Spleen (tissue), 11 donors: Measurements from ENCODE around the gene TMEM219. TPM values are rescaled to one million over a fixed set of nuclear protein-coding genes. Genes with fewer than 3 reads are reported as not detected.

Experiments used
- DNase-seq: peaks from one replicate; pipeline ENCODE4 v3.0.0-alpha.2; 2020
- H3K27ac ChIP-seq, 8 donors: fragments of 200-600 bp; sonication (generic) in 7 of 8; 1 replicate in 4 of 8; 2 replicates in 4 of 8; pipeline versions ENCODE4 v1.5.0 to v1.8.0; 2016 to 2021; ENCODE audit warnings: inconsistent platforms in 4 of 8, mild to moderate bottlenecking in 4 of 8, moderate library complexity in 1 of 8
- H3K27me3 ChIP-seq, 7 donors: fragments of 200-600 bp; sonication (generic) in 6 of 7; replicated peaks in 1 of 7; 1 replicate in 4 of 7; 2 replicates in 3 of 7; pipeline versions ENCODE4 v1.5.0 to v1.8.0; 2016 to 2021; ENCODE audit warnings: inconsistent platforms in 3 of 7, mild to moderate bottlenecking in 1 of 7
- H3K36me3 ChIP-seq, 6 donors: fragments of 200-600 bp; sonication (generic) in 5 of 6; 1 replicate in 4 of 6; 2 replicates in 2 of 6; pipeline versions ENCODE4 v1.5.0 to v1.8.0; 2016 to 2021; ENCODE audit warnings: inconsistent platforms in 2 of 6
- H3K4me1 ChIP-seq, 6 donors: fragments of 200-600 bp; sonication (generic) in 5 of 6; 1 replicate in 3 of 6; 2 replicates in 3 of 6; pipeline versions ENCODE4 v1.5.0 to v1.8.0; 2016 to 2021; ENCODE audit warnings: inconsistent platforms in 3 of 6
- H3K4me3 ChIP-seq, 8 donors: fragments of 200-600 bp; sonication (generic) in 7 of 8; 1 replicate in 4 of 8; 2 replicates in 4 of 8; pipeline versions ENCODE4 v1.5.0 to v1.8.0; 2016 to 2021; ENCODE audit warnings: inconsistent platforms in 4 of 8, mild to moderate bottlenecking in 4 of 8, moderate library complexity in 2 of 8
- H3K9me3 ChIP-seq, 8 donors: fragments of 200-600 bp; sonication (generic) in 7 of 8; 1 replicate in 4 of 8; 2 replicates in 4 of 8; pipeline versions ENCODE4 v1.5.0 to v1.8.0; 2016 to 2021; ENCODE audit warnings: inconsistent platforms in 4 of 8
- CTCF ChIP-seq, 11 experiments: fragments of 200-600 bp in 7 of 11; fragments of 450-650 bp in 4 of 11; sonication (generic) in 4 of 11; IDR thresholded peaks in 8 of 11; conservative IDR thresholded peaks in 3 of 11; 1 replicate in 7 of 11; 2 replicates in 4 of 11; pipeline versions ENCODE4 v1.4.0 to v1.8.0; 2016 to 2021; ENCODE audit warnings: antibody characterized with exemption in 11 of 11, inconsistent platforms in 4 of 11, mild to moderate bottlenecking in 1 of 11
- POLR2A ChIP-seq, 3 donors: fragments of 450-650 bp; IDR thresholded peaks; one replicate each; pipeline ENCODE4 v1.5.1; 2017; ENCODE audit warnings: antibody characterized with exemption in 3 of 3, mild to moderate bottlenecking in 1 of 3
- POLR2AphosphoS5 ChIP-seq, 3 donors: sonication (generic); formaldehyde crosslinking; IDR thresholded peaks; one replicate each; pipeline ENCODE4 v1.5.1; 2017; ENCODE audit warnings: antibody characterized with exemption in 3 of 3
- WGBS, 5 donors: extraction: QIAGEN DNeasy Blood & Tissue Kit in 3 of 5; methylation state at CpG; one replicate each; pipeline versions ENCODE4 v1.1.5 to v1.1.7; 2013 to 2018; 5-methylcytosine and 5-hydroxymethylcytosine counted together
- intact Hi-C: fragments of 100-400 bp; cut with DNase I; formaldehyde crosslinking; loops from one replicate; pipeline ENCODE4 v1.15.0; 2023; ENCODE audit warnings: low total_unique reads
- polyA plus RNA-seq, 3 donors: library from polyadenylated mRNA; stranded (reverse); fragments of 200-250 nt; gene quantifications; one replicate each; pipeline ENCODE4 v1.2.1, GENCODE V29; 2013
- total RNA-seq, 7 donors: library from RNA; depleted of rRNA in 3 of 7; stranded (reverse); fragments of >200 nt in 3 of 7; fragmentation: NEBNext Ultra II Directional in 4 of 7; extraction: Animal tissue kit (Norgen Biotek cat#: 25700) in 4 of 7; gene quantifications; one replicate each; pipeline versions ENCODE4 v1.1.0 to v1.2.1, GENCODE V29; 2016 to 2021
- donor health status: healthy with polysubstance abuse.
- donor health status: DM: no; HTN: no; CAD: no; lungs with moderate emphysema.
- donor health status: DM: no; HTN: no; CAD: no.
- donor health status: Bipolar disorder and iron deficiency.
- donor health status: healthy.
- donor health status: DM: no; HTN: no; CAD: no.
- donor health status: DM: yes; HTN: yes; CAD: no.

TMEM219 gene
- total and polyA plus RNA-seq, 10 donors, result 89.3 to 191 (median 122) TPM

GRCh38 chr16:29915590-29916247 lies 46.2 kb upstream of the TMEM219 start:
- TF ChIP-seq POLR2AphosphoS5 (IDR thresholded peaks at IDR 0.05), result no peak
- no peak for TF ChIP-seq POLR2A (IDR thresholded peaks at IDR 0.05)
- TF ChIP-seq CTCF (IDR thresholded peaks at IDR 0.05 in 8 of 11, conservative IDR thresholded peaks at IDR 0.05 in 3 of 11), result no peak
- intact Hi-C loops, result no loop called here
- WGBS, 5 donors, result 77 to 88% (median 85%) methylated on average over 6 of the region's 6 CpGs

GRCh38 chr16:29916979-29917378 lies 44.9 kb upstream of the TMEM219 start:
- intact Hi-C loops, result no loop called here

More at GRCh38 chr16:29915590-29916247, 46.2 kb upstream of the TMEM219 start:
- H3K4me3 ChIP-seq, result no peak overlapping the region
- H3K4me1 ChIP-seq, result no peaks in the 10 kb centered on the region
- peaks cover 3 to 93% (median 24%) of the 10 kb centered on the region in 6 donors for H3K36me3 ChIP-seq
- DNase-seq, result no peak
- H3K27me3 ChIP-seq, result no peaks in the 10 kb centered on the region
- H3K9me3 ChIP-seq, result no peaks in the 10 kb centered on the region
- no peak overlapping the region for H3K27ac ChIP-seq

GRCh38 chr16:29920288-29921033 lies 41.4 kb upstream of the TMEM219 start:
- no peak for TF ChIP-seq POLR2AphosphoS5 (IDR thresholded peaks at IDR 0.05)
- no peak for TF ChIP-seq POLR2A (IDR thresholded peaks at IDR 0.05)
- TF ChIP-seq CTCF (IDR thresholded peaks at IDR 0.05 in 8 of 11, conservative IDR thresholded peaks at IDR 0.05 in 3 of 11), result no peak
- H3K36me3 ChIP-seq, result peaks cover 3 to 85% (median 38%) of the 10 kb centered on the region in 6 donors
- H3K4me1 ChIP-seq, result peaks cover 12 to 22% (median 16%) of the 10 kb centered on the region in 6 donors
- DNase-seq, result no peak
- no peak overlapping the region for H3K4me3 ChIP-seq
- intact Hi-C loops, result no loop called here
- H3K27me3 ChIP-seq, result no peaks in the 10 kb centered on the region
- H3K27ac ChIP-seq, result no peak overlapping the region
- WGBS, 5 donors, result 86 to 97% (median 93%) methylated on average over 6 of the region's 6 CpGs
- H3K9me3 ChIP-seq, result no peaks in the 10 kb centered on the region

More at GRCh38 chr16:29916979-29917378, 44.9 kb upstream of the TMEM219 start:
- TF ChIP-seq POLR2AphosphoS5 (IDR thresholded peaks at IDR 0.05) (no peak), POLR2A (IDR thresholded peaks at IDR 0.05) (no peak), CTCF (IDR thresholded peaks at IDR 0.05 in 8 of 11, conservative IDR thresholded peaks at IDR 0.05 in 3 of 11) (no peak)
- Histone ChIP-seq H3K9me3 (no peaks in the 10 kb centered on the region), H3K4me3 (no peak overlapping the region), H3K36me3 (peaks cover 3 to 93% (median 32%) of the 10 kb centered on the region in 6 donors), H3K4me1 (no peaks in the 10 kb centered on the region), H3K27me3 (no peaks in the 10 kb centered on the region), H3K27ac (no peak overlapping the region)
- 97 to 100% (median 100%) methylated on average over 1 of the region's 1 CpG for WGBS, 5 donors
- no peak for DNase-seq

- no peak for TF ChIP-seq POLR2A (IDR thresholded peaks at IDR 0.05)
- TF ChIP-seq POLR2AphosphoS5 (IDR thresholded peaks at IDR 0.05), result no peak
- no peak for TF ChIP-seq CTCF (IDR thresholded peaks at IDR 0.05 in 8 of 11, conservative IDR thresholded peaks at IDR 0.05 in 3 of 11)
- no peak for DNase-seq
- intact Hi-C loops, result no loop called here
- Histone ChIP-seq H3K4me1 (peaks cover 12 to 24% (median 17%) of the 10 kb centered on the region in 6 donors), H3K36me3 (peaks cover 3 to 80% (median 38%) of the 10 kb centered on the region in 6 donors), H3K27ac (no peak overlapping the region), H3K4me3 (no peak overlapping the region), H3K9me3 (no peaks in the 10 kb centered on the region), H3K27me3 (no peaks in the 10 kb centered on the region)
- 74 to 95% (median 88%) methylated on average over 3 of the region's 3 CpGs for WGBS, 5 donors
Measured at GRCh38 chr16:29921034-29921385, 40.9 kb upstream of the TMEM219 start.
